Keratinocyte (primary cell): ENCODE data around the gene COL20A1.

Source experiments
- EZH2 ChIP-seq: IDR thresholded peaks from one replicate; pipeline ENCODE4 v1.6.1; 2012; ENCODE audit warnings: inconsistent platforms, mild to moderate bottlenecking, low read length, moderate library complexity
- TF ChIP-seq, protein P1 (sequence below), 3 experiments: IDR thresholded peaks in 1 of 3; conservative IDR thresholded peaks in 1 of 3; optimal IDR thresholded peaks in 1 of 3; 2 replicates in 2 of 3; 3 replicates in 1 of 3; pipeline versions ENCODE3 to v1.5.1; 2011; ENCODE audit warnings: low read length in 3 of 3, mild to moderate bottlenecking in 3 of 3, moderate library complexity in 2 of 3, control low read depth in 1 of 3, inconsistent platforms in 1 of 3; ENCODE audit not compliant: insufficient read depth in 2 of 3; ENCODE audit errors: extremely low read depth in 1 of 3

DNA sequence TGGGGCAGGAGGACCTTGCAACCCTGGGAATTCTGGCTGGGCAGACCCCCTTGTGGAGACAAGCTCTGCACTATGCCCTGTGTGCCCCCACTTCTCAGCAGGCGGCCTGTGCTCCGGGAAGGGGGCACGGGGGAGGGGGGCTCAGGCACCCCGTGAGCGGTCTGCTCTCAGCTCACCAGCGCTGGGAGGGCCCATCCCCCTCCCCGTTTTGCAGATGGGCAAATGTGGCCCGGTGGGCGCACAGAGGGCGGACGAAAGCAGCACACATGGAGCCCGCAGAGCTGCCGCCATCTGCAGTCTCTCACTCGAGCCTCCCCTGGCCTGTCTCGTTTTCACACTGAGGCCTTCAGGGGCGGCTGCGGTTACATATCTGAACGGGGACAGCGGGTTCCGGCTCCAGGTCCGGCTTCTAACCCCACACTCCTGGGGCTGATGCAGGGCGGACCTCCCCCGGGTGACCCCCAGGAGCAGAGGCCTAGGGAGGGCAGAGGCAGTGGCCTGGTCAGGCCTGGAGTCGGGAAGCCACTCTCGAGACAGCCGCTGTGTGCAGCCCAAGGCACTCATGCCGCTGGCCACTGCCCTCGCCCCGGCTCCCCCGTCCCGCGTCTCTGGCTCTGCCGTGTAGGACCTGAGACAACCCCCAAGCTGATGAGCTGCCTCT lies 54.2 kb downstream of the COL20A1 start:
- TF ChIP-seq, protein P1, sequence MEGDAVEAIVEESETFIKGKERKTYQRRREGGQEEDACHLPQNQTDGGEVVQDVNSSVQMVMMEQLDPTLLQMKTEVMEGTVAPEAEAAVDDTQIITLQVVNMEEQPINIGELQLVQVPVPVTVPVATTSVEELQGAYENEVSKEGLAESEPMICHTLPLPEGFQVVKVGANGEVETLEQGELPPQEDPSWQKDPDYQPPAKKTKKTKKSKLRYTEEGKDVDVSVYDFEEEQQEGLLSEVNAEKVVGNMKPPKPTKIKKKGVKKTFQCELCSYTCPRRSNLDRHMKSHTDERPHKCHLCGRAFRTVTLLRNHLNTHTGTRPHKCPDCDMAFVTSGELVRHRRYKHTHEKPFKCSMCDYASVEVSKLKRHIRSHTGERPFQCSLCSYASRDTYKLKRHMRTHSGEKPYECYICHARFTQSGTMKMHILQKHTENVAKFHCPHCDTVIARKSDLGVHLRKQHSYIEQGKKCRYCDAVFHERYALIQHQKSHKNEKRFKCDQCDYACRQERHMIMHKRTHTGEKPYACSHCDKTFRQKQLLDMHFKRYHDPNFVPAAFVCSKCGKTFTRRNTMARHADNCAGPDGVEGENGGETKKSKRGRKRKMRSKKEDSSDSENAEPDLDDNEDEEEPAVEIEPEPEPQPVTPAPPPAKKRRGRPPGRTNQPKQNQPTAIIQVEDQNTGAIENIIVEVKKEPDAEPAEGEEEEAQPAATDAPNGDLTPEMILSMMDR (optimal IDR thresholded peaks at IDR 0.05 in 1 of 3, IDR thresholded peaks at IDR 0.05 in 1 of 3, conservative IDR thresholded peaks at IDR 0.05 in 1 of 3; ENCODE audit: extremely low read depth in 1 of 3, insufficient read depth in 2 of 3, low read length in 3 of 3): no peak
- TF ChIP-seq EZH2: no peak
